ENCODE results near the gene DHX36.

GRCh38 chr3:154314152-154314551 lies 10.1 kb downstream of the DHX36 start:
- no peak for TF ChIP-seq FOXA1 (IDR thresholded peaks at IDR 0.05)
- TF ChIP-seq SP1 (IDR thresholded peaks at IDR 0.05): no peak
- TF ChIP-seq ARNT (IDR thresholded peaks at IDR 0.05): no peak
- TF ChIP-seq CTBP1 (IDR thresholded peaks at IDR 0.05; ENCODE audit: borderline replicate concordance): no peak
- TF ChIP-seq FOXK2 (IDR thresholded peaks at IDR 0.05): no peak
- no peak for TF ChIP-seq ZNF384 (IDR thresholded peaks at IDR 0.05)
- no peak for TF ChIP-seq L3MBTL2 (conservative IDR thresholded peaks at IDR 0.05)
- no peak for TF ChIP-seq FOXM1 (IDR thresholded peaks at IDR 0.05; ENCODE audit: borderline replicate concordance)
- no peak for TF ChIP-seq NFRKB (IDR thresholded peaks at IDR 0.05)
- no peak for TF ChIP-seq ELF4 (IDR thresholded peaks at IDR 0.05)
- TF ChIP-seq TARDBP (IDR thresholded peaks at IDR 0.05): no peak
- no peak for TF ChIP-seq LEF1 (IDR thresholded peaks at IDR 0.05; ENCODE audit: borderline replicate concordance)
- TF ChIP-seq BHLHE40 (IDR thresholded peaks at IDR 0.05; ENCODE audit: borderline replicate concordance): no peak
- TF ChIP-seq SUZ12 (IDR thresholded peaks at IDR 0.05): no peak

Measured in HEK293T (cell line).